ENCODE data around the gene DLAT.
"Not testable (repeated sequence)": the region's sequence is repeated elsewhere in the genome, so short reads cannot be mapped to it uniquely, and the experiment has no call there.

Gene DLAT

DNA sequence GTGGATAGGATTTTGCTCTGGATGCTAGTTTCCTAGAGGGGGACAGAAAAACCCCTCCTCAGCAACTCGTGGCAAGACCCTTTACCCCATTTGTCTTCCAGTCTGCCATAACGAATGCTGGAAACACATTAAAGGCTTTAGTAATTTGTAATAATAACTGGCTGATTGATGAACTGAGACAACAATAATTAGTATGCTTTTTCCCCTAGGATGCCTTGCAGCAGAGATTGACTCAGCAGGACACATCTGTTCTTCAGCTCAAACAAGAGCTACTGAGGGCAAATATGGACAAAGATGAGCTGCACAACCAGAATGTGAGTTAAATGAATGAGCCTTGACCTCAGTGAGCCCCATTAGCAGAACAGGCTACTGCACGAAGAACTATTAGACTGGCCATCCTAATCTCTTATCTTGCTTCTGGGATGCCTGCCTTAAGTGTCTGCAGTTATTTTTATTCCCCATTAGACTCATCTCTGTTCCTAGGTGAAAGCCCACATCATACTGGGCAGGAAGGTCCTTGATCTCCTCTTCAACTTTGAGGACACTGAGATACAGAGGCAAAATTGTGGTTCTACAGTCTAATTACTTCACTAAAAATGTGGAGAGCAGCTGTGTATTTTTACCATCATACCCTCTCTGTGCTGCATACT lies 32.9 kb upstream of the DLAT start:
- in situ Hi-C loops (cut with MboI; ENCODE audit: low sequenced_read_pairs), result no loop called here
- H3K9me3 ChIP-seq, result no peaks in the 10 kb centered on the region

GRCh38 chr11:111996129-111996528 lies 29.1 kb upstream of the DLAT start:
- no peaks in the 10 kb centered on the region for H3K9me3 ChIP-seq
- no peak for DNase-seq (ENCODE audit: low spot score in 2 of 2)
- H3K4me3 ChIP-seq, result no peak overlapping the region
- H3K36me3 ChIP-seq (replicated peaks), result 0 out of 2 replicates have a peak, but pooled peaks cover 2% of the 10 kb centered on the region
- no peaks in the 10 kb centered on the region for H3K4me1 ChIP-seq
- H3K27me3 ChIP-seq (ENCODE audit: low read depth), result no peaks in the 10 kb centered on the region
- in situ Hi-C loops (cut with MboI; ENCODE audit: low sequenced_read_pairs), result no loop called here

More for the DNA sequence above, 32.9 kb upstream of the DLAT start:
- Histone ChIP-seq H3K27me3 (ENCODE audit: low read depth) (no peaks in the 10 kb centered on the region), H3K36me3 (replicated peaks) (0 out of 2 replicates have a peak, but pooled peaks cover 2% of the 10 kb centered on the region), H3K4me3 (no peak overlapping the region), H3K4me1 (no peaks in the 10 kb centered on the region)
- DNase-seq (ENCODE audit: low spot score in 2 of 2), result no peak

- H3K27me3 ChIP-seq (ENCODE audit: low read depth); H3K36me3 ChIP-seq (replicated peaks); DNase-seq (ENCODE audit: low spot score in 2 of 2); H3K4me1 ChIP-seq; H3K9me3 ChIP-seq; H3K4me3 ChIP-seq; in situ Hi-C loops (cut with MboI; ENCODE audit: low sequenced_read_pairs): not testable (repeated sequence)
Observed at GRCh38 chr11:111996669-111997068, 28.5 kb upstream of the DLAT start.

DNA sequence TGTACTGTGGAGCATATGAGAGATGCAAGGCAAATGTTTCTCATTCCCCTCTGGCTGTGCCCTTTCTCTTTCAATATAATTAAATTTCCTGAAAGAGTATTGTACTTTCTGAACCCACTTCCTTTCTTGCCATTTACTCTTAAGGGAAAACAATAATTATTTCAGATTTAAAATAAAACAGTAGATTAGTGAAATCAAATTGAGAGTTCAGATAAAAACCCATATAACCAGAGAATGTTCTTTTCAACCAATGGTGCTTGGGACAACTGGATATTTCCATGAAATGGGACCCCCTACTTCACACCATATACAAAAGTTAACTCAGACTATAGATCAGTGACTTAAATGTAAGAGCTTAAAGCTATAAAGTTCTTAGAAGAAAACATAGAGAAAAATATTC lies 26.1 kb upstream of the DLAT start:
- in situ Hi-C loops (cut with MboI; ENCODE audit: low sequenced_read_pairs), result no loop called here
- Histone ChIP-seq H3K36me3 (replicated peaks) (0 out of 2 replicates have a peak, but pooled peaks cover 2% of the 10 kb centered on the region), H3K4me3 (no peak overlapping the region), H3K9me3 (no peaks in the 10 kb centered on the region), H3K27me3 (ENCODE audit: low read depth) (no peaks in the 10 kb centered on the region), H3K4me1 (no peaks in the 10 kb centered on the region)
- DNase-seq (ENCODE audit: low spot score in 2 of 2), result no peak

GRCh38 chr11:112000703-112001102 lies 24.5 kb upstream of the DLAT start:
- in situ Hi-C loops (cut with MboI; ENCODE audit: low sequenced_read_pairs), result no loop called here
- Histone ChIP-seq H3K4me1 (peaks cover 2% of the 10 kb centered on the region; the same call in 1 of the 2 replicates), H3K27me3 (ENCODE audit: low read depth) (no peaks in the 10 kb centered on the region), H3K4me3 (no peak overlapping the region), H3K36me3 (replicated peaks) (no peaks in the 10 kb centered on the region), H3K9me3 (no peaks in the 10 kb centered on the region)
- no peak for DNase-seq (ENCODE audit: low spot score in 2 of 2)

- Histone ChIP-seq H3K9me3 (no peaks in the 10 kb centered on the region), H3K27me3 (ENCODE audit: low read depth) (no peaks in the 10 kb centered on the region), H3K36me3 (replicated peaks) (no peaks in the 10 kb centered on the region), H3K4me1 (peaks cover 8% of the 10 kb centered on the region; the same call in 1 of the 2 replicates), H3K4me3 (no peak overlapping the region)
- in situ Hi-C loops (cut with MboI; ENCODE audit: low sequenced_read_pairs), result no loop called here
- no peak for DNase-seq (ENCODE audit: low spot score in 2 of 2)
Observed at GRCh38 chr11:112002491-112003216, 22.6 kb upstream of the DLAT start.

GRCh38 chr11:112004389-112004788 lies 20.8 kb upstream of the DLAT start:
- Histone ChIP-seq H3K4me3 (no peak overlapping the region), H3K4me1 (peaks cover 8% of the 10 kb centered on the region; the same call in 1 of the 2 replicates), H3K27me3 (ENCODE audit: low read depth) (no peaks in the 10 kb centered on the region), H3K9me3 (no peaks in the 10 kb centered on the region), H3K36me3 (replicated peaks) (no peaks in the 10 kb centered on the region)
- in situ Hi-C loops (cut with MboI; ENCODE audit: low sequenced_read_pairs), result no loop called here
- DNase-seq (ENCODE audit: low spot score in 2 of 2), result peak in 1 of 2 experiments; percentile 57

DNA sequence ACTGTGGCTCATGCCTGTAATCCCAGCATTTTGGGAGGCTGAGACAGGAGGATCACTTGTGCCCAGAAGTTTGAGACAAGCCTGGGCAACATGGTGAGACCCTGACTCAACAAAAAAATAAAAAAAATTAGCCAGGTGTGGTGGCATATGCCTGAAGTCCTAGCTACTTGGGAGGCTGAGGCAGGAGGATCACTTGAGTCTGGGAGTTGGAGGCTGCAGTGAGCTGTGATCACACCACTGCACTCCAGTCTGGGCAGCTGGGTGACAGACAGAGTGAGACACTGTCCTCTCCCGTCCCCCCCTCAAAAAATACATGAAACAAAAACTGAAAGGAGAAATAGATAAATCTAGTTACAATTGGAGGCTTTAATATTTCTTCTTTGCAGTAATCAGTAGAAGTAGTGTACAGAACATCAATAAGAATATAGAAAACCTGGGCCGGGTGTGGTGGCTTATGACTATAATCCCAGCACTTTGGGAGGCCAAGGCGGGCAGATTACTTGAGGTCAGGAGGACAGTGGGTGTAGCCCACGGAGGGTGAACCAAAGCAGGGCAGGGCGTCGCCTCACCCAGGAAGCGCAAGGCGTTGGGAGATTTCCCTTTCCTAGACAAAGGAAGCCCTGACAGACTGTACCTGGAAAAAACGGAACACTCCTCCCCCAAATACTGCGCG lies 19.6 kb upstream of the DLAT start:
- in situ Hi-C loops (cut with MboI; ENCODE audit: low sequenced_read_pairs), result no loop called here
- DNase-seq (ENCODE audit: low spot score in 2 of 2), result no peak
- no peak overlapping the region for H3K4me3 ChIP-seq
- H3K9me3 ChIP-seq, result no peaks in the 10 kb centered on the region
- H3K27me3 ChIP-seq (ENCODE audit: low read depth), result no peaks in the 10 kb centered on the region
- peaks cover 8% of the 10 kb centered on the region; the same call in 1 of the 2 replicates for H3K4me1 ChIP-seq
- no peaks in the 10 kb centered on the region for H3K36me3 ChIP-seq (replicated peaks)

- H3K4me1 ChIP-seq; H3K36me3 ChIP-seq (replicated peaks); H3K27me3 ChIP-seq (ENCODE audit: low read depth); H3K4me3 ChIP-seq; in situ Hi-C loops (cut with MboI; ENCODE audit: low sequenced_read_pairs); H3K9me3 ChIP-seq: not testable (repeated sequence)
- peak in 1 of 2 experiments; percentile 63 for DNase-seq (ENCODE audit: low spot score in 2 of 2)
Observed at GRCh38 chr11:112006095-112006441, 19.1 kb upstream of the DLAT start.

GRCh38 chr11:112011451-112011850 lies 13.8 kb upstream of the DLAT start:
- H3K4me3 ChIP-seq; DNase-seq (ENCODE audit: low spot score in 2 of 2); H3K27me3 ChIP-seq (ENCODE audit: low read depth); H3K4me1 ChIP-seq; H3K9me3 ChIP-seq; in situ Hi-C loops (cut with MboI; ENCODE audit: low sequenced_read_pairs); H3K36me3 ChIP-seq (replicated peaks): not testable (repeated sequence)

DNA sequence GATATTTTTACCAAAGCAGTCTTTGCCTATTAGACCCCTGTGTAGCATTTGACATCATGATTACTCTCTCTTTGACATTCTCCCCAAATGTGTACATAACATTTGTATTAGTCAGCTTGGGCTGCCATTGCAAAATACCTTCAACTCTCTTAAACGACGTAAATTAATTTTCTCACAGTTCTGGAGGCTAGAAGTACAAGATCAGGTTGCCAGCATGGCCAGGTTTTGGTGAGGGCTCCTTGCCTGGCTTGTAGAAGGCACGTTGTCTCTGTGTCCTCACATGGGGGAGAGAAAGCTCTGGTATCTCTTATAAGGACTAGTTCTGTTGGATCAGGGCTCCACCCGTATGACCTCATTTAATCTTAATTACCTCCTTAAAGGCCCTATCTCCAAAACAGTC lies 12.3 kb upstream of the DLAT start:
- no peaks in the 10 kb centered on the region for H3K36me3 ChIP-seq (replicated peaks)
- in situ Hi-C loops (cut with MboI; ENCODE audit: low sequenced_read_pairs), result no loop called here
- H3K27me3 ChIP-seq (ENCODE audit: low read depth), result no peaks in the 10 kb centered on the region
- H3K4me3 ChIP-seq, result no peak overlapping the region
- H3K4me1 ChIP-seq, result peaks cover 16% of the 10 kb centered on the region
- H3K9me3 ChIP-seq, result no peaks in the 10 kb centered on the region
- DNase-seq (ENCODE audit: low spot score in 2 of 2), result no peak

DNA sequence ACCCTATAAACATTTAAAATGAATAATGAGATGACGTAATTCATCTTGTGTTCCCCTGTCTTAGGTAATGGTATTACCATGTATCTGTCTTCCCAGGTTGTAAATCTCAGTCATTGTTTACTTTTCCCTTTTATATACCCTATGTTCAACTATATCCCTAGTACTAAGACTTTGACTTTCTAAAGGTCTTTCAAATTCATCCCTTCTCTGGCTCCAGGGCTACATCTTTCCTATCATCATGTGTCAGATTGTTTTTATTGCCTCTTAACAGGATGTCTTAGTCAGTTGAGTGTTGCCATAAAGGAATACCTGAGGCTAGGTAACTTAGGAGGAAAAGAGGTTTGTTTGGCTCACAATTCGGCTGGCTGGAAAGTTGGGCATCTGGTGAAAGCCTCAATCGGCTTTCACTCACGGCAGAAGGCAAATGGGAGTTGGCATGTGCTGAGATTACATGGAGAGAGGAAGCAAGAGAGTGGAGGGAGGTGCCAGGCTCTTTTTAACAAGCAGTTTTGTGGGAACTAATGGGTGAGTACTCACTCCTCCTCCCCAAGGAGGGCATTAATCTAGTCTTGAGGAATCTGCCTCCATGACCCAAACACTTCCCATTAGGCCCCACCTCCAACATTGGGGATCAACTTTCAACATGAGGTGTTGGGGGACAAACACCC lies 11.6 kb upstream of the DLAT start:
- in situ Hi-C loops (cut with MboI; ENCODE audit: low sequenced_read_pairs), result no loop called here
- Histone ChIP-seq H3K4me1 (peaks cover 16% of the 10 kb centered on the region), H3K36me3 (replicated peaks) (no peaks in the 10 kb centered on the region), H3K9me3 (no peaks in the 10 kb centered on the region), H3K4me3 (no peak overlapping the region), H3K27me3 (ENCODE audit: low read depth) (no peaks in the 10 kb centered on the region)
- DNase-seq (ENCODE audit: low spot score in 2 of 2), result peak in 1 of 2 experiments; percentile 47

- in situ Hi-C loops (cut with MboI; ENCODE audit: low sequenced_read_pairs), result no loop called here
- no peaks in the 10 kb centered on the region for H3K9me3 ChIP-seq
- H3K4me3 ChIP-seq, result no peak overlapping the region
- DNase-seq (ENCODE audit: low spot score in 2 of 2), result no peak
- peaks cover 16% of the 10 kb centered on the region for H3K4me1 ChIP-seq
- H3K36me3 ChIP-seq (replicated peaks), result no peaks in the 10 kb centered on the region
- H3K27me3 ChIP-seq (ENCODE audit: low read depth), result no peaks in the 10 kb centered on the region
Observed at GRCh38 chr11:112016088-112016764, 9.0 kb upstream of the DLAT start.

Measured in HAP-1 (cell line).